GM18526 (cell line): ENCODE measurements around the gene SPDEF.

ENCODE experiments used
- POLR2A ChIP-seq: IDR thresholded peaks from 3 replicates; pipeline ENCODE4 v1.6.1; 2011; ENCODE audit not compliant: insufficient read length; ENCODE audit errors: extremely low read depth

SPDEF gene

DNA sequence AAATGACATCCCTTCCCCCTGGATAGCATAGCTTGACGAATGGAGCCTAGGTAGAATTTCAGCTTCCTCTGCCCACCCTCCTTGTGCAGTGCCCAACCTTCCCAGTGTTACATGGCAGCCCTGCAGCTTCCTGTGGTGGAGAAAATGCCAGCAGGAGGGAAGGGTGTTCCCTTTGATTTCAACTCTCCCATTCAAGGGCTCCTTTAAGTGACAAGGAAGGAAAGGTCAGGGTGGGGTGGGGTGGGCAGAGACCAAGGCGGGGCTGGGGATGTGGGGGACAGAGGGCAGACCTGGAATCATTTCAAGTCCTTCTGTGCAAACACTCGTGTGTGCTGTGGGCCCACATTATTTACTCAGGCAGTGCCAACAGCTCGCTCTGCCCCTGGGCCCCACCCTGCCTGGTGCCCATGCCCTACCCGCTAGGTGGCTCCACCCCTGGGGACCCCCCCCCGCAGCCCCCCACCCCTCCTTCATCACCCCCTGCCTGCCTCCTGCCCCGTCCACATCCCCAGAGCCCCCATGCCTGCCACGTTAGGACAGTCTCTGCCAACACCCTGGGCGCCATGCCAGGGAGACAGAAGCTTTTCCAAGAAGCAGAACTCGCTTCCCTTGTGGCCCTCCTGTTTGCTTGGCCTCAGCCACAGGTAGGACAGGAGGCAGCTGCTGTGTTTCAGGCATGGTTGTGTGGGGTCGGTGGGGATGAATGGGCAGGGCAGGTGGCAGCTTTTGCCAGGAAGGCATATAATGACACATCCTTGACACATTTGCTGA, 9.4 kb downstream of the SPDEF start:
- TF ChIP-seq POLR2A, result no peak

DNA sequence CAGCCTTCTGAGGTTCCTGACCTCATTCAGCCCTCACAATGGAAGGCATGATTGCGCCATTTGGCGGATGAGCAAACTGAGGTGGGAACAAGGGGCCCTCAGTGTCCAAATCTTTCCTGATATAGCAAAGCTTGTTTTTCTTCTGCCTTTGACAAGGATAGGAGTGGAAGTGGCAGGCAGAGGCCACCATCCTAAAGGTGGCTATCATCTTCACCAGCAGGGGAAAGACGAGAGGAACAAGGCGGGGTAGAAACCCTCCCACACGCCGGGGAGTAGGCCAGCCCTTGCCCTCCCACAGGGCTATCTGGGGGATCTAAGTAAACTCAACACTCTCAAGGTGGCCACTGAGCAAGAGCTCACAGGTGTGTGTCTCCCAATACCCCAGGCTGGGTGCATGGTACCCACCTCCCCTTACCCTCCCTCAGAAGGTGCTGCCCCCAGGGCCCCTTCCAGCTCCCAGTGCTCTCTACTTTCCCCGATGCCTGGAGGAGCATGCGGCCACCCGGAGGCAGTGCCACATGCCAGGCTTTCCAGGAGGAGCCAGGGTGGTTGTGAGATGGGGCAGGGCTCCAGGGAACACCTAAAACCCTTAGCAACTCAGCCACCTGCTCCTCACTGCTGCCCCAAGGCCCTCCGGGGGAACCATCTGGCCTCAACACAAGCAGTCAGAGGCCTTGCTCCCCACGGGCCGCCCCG, 11.2 kb downstream of the SPDEF start:
- no peak for TF ChIP-seq POLR2A

DNA sequence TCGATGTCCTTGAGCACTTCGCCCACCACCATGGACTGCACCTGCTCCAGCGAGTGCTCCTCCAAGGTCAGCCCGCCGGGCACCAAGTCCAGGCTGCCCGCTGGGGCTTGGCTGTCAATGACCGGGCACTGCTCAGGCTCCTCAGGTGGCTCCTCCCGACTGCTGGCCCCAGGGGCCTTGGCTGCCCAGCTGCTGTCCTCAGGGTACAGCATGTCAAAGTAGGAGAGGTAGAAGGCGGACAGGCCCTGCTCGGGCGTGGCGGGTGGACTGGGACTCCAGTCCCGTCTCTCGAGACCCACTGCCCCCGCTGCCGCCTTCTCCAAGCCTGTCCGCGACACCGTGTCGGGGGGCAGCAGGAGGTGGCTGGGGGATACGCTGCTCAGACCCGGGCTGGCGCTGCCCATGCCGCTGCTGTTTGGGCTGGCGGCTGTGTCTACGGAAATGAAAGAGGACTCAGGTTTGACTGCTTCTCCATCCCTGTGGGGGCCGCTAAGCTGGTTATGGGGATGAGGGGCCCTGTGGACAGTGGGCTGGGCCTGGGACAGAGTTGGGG, 12.0 kb downstream of the SPDEF start:
- no peak for TF ChIP-seq POLR2A

DNA sequence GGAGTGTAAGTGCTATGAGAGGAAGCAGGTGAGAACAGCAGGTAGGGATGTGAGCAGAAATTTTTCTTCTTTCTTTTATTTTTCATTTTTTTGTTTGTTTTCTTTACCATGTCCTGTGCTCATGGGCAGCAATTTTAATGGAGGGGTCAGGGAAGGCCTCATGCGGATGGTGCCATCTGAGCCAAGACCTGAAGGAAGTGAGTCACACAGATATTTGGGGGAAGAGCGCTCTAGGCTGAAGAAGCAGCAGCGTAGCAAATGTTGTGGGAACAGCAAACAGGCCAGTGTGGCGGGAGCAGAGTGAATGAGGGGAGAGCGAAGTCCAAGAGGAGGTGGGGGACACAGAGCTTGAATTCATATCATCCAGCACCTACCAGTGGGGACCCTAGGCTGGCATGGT, 12.7 kb downstream of the SPDEF start:
- TF ChIP-seq POLR2A, result no peak

DNA sequence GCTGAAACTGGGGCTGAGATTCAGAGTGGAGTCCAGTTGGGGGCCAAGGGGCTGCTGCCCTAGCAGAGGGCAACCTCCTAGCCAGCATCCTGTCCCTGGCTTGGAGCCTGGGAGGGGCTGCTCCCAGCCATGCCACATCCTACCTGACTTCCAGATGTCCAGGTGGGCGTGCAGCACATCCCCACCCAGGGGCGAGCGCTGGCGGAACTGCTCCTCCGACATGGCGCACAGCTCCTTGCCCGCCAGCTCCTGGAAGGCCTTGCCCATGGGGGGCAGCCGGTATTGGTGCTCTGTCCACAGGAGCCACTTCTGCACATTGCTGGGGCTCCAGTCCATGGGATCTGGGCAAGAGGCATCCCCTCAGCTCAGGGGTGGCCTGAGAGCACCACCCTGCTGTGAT, 15.3 kb downstream of the SPDEF start:
- no peak for TF ChIP-seq POLR2A

DNA sequence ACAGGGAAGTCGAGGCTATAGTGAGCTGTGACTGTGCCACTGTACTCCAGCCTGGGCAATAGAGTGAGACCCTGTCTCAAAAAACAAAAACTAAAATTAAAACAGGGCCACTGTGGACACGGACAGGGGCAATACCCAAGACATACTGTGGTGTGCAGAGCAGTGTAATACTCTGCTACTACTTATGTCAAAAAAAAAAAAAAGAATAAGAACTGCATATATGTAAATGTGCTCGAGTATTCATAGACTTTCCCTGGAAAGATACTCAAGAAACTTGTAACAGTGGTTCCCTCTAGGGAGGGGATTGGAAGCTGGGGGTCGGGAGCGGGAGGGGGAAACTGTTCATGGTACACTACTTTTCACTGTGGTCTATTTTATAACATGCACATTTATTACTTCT, 15.9 kb downstream of the SPDEF start:
- no peak for TF ChIP-seq POLR2A

DNA sequence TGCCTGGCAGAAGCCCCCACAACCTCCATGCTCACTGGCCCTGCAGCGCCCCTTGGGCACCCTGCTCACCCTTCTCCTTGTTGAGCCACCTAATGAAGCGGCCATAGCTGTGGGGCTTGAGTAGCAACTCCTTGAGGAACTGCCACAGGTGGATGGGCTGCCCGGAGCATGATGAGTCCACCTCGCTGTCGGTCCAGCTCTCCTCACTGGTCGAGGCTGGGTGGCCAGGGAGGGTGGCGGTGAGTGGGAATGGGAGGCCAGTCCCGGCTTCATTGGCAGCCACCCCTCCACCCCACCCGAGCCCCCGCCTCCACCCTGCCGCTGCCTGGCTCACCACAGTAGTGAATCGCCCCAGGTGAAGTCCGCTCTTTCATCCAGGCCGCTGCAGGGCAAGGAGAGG, 16.9 kb downstream of the SPDEF start:
- no peak for TF ChIP-seq POLR2A

DNA sequence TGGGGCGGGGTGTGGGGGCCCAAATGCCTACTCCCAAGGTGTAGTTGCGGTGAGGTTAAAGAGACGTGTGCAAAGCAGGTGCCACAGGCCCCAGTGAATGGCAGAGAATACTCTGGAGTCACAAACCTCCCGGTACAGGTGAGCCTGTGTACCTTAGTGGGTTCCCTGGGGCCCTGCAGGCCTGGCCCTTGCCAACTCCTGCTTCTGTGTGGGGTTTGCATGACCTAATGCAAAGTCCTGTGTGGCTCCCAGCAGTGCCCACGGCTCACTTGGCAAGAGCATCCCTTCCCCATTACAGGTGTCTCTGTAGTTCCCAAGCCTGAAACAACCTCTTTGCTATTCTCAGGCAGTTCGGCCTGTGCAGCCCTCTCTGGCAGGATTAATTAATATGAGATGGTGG, 17.5 kb downstream of the SPDEF start:
- no peak for TF ChIP-seq POLR2A

DNA sequence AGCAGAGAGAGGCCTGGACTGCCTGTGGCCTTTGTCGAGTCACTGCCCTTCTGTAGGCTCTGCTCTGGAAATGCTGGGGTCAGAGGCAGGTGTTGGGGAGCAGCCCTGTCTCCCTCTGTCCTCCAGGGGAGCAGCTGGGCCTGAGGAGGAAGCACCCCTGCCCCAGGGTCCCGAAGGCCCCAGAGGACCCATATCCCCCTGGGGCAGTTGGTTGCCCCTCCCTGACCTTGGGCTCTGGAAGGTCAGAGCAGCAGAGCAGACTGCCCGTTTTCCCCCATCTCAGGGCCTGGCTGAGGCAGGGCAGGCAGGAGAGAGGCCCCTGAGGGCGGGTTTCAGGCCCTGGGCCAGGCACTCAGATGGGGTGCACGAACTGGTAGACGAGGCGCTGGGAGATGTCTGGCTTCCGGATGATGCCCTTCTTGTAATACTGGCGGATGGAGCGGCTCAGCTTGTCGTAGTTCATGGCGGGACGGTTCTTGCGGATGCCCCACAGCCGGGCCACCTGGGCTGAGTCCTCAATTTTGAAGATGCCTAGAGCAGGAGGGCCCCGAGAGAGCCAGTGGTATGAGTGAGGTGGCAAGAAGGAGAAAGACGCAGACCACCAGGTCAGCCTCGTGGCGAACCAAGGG, 18.1 kb downstream of the SPDEF start:
- no peak for TF ChIP-seq POLR2A

DNA sequence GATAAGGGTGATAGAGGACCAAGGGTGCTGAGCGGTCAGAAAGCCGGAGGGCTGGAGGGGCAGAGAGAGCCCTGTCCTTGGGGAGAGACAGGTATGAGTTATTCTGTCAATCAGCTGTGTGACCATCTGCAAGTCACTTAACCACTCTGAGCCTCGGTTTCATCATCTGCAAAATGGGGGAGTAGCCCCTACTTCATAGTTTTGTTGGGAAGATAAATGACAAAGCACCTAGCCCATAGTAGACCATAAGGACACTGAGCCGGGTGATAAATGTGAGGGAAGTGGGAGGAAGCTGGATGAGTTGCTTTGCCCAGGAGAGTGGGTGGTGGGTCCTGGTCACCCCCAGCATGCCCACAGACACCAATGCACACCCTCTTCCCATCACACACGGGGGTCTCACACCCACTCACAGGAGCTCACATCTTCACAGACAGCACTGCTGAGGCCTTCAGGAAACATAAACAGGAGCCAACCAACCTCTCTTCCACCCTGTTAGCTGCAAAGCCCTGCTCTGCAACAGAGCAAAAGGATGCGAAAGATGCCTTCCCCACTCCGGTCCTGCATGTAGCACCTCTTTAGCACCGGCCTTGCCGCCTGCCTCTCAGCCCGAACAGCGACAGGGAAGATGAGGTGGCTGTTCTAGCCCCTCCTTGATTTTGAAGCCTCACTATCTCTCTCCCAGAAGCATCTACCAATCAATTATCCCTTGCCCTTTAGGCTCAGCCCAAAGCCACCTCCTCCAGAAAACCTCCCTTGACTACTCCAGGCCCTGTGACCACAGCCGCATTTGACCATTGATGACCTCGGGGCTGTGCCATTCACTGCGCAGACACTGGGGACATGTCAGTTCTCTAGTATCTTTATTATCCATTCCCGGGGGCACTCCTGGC, 18.9 kb downstream of the SPDEF start:
- no peak for TF ChIP-seq POLR2A

DNA sequence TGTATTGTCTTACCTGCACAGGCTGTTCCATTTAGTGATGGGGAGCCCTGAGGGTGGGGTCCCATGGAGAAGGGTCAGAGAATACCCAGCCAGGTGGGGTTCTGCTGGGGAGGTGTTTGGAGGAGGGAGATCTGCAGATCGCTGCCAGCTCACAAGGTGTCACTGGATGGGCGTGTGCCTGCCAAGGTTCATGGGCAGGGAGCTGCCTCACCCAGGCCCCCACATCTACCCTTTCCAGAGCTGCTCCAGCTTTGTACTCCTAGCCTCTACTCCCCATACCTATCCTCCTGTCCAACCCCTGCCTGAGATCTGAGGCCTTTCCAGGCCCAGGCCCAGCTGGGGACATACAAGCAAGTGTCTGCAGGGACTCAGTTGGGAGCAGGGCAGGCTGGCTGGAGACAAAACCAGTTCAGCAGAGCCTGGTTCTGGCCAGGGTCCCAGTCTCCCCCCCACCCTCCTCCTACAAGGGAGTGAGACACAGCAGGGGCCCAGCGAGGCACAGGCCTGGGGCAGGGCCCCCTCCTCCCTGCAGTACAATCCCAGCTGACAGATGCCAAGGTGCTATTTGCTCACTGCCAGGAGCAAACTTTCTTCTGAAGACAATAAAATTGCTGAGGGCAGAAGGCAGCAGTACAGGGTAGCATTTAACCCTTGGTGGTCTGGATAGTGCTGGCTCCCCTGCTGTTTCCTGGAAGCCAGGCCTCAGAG, 19.7 kb downstream of the SPDEF start:
- TF ChIP-seq POLR2A, result no peak

DNA sequence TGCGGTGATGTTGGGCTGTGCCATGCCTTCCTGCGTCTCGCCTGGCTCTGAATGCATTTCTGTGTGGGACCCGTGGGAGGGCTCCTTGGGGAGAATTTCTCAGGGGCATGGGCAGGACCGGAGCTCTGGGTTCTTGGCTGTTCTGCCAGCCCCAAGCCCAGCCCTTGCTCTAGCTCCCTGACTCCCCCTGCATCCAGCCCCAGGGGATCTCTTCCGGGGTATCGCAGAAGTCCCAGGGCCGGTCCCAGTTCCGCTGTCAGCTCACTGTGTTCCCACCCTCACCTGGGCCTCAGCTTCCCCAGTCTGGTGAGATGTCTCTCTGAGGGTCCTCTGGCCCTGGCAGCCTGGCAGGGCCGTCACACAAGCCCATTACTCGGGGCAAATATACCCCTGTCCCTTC, 20.5 kb downstream of the SPDEF start:
- TF ChIP-seq POLR2A, result no peak

DNA sequence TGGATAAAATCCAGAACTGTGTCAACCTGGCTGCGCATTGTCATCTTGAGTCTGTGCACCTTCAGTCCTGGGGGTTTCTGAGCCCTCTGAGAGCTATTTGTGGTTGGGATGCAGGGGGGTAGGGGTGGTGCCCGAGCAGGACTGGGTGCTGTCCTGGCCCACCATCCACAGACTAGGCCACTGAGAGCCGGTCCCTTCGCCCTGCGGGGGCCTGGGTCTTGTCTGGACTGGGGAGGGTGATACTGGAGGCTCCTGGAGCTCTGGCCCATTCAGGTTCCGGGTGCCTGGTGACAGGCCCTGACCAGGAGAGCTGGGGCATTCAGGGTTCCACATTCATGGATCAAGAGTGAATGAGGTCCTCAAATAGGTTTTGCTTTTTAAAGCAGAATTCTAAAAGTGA, 20.9 kb downstream of the SPDEF start:
- TF ChIP-seq POLR2A, result no peak

DNA sequence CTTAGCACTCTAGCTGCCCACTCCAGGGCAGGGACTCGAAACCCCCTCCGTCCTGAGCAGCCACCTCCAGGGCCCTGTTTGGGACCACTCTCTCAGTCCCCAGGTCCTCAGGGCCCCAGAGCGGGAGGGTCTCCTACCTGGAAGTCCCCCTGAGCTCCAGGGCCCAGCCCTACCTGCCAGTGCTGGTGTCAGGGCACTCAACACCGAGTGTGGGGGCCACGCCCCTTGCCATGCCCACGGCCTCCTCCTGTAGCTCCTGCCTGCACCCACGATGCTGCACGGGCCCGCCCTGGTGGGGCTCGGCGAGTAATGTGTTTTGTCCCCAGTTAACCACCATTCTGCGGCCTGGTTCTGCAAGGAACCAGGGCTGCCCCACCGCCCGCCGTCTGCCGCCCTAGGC, 21.5 kb downstream of the SPDEF start:
- TF ChIP-seq POLR2A, result no peak
